Heart left ventricle (tissue), 16 donors: ENCODE data around the gene LAPTM5. TPM values are rescaled to one million over a fixed set of nuclear protein-coding genes. Genes with fewer than 3 reads are reported as not detected.

Source experiments
- ATAC-seq, 4 donors: fragments of 200-7000 bp; cut with Tn5 transposase; one replicate each; pipeline ENCODE4 v1.9.1; 2020 to 2022; ENCODE audit warnings: moderate library complexity in 4 of 4, mild to moderate bottlenecking in 3 of 4, moderate number of reproducible peaks in 1 of 4
- DNase-seq, 5 donors: peaks; one replicate each; pipeline ENCODE4 v3.0.0-alpha.2; 2020
- H3K27ac ChIP-seq, 12 donors: fragments of 200-600 bp; sonication (generic) in 4 of 12; one replicate each; pipeline versions ENCODE4 v1.5.0 to v1.8.0; 2016 to 2022; ENCODE audit warnings: mild to moderate bottlenecking in 2 of 12
- H3K27me3 ChIP-seq, 9 donors: fragments of 200-600 bp; sonication (generic) in 2 of 9; one replicate each; pipeline versions ENCODE4 v1.5.1 to v1.8.0; 2016 to 2022; ENCODE audit warnings: mild to moderate bottlenecking in 3 of 9
- H3K36me3 ChIP-seq, 9 donors: fragments of 200-600 bp; sonication (generic) in 2 of 9; one replicate each; pipeline versions ENCODE4 v1.5.0 to v1.8.0; 2018 to 2022; ENCODE audit warnings: mild to moderate bottlenecking in 2 of 9
- H3K4me1 ChIP-seq, 12 donors: fragments of 200-600 bp; sonication (generic) in 4 of 12; one replicate each; pipeline versions ENCODE4 v1.5.0 to v1.8.0; 2016 to 2022; ENCODE audit warnings: mild to moderate bottlenecking in 3 of 12
- H3K4me3 ChIP-seq, 12 donors: fragments of 200-600 bp; sonication (generic) in 4 of 12; one replicate each; pipeline versions ENCODE4 v1.5.0 to v1.8.0; 2017 to 2022; ENCODE audit warnings: mild to moderate bottlenecking in 9 of 12, moderate library complexity in 4 of 12
- H3K9me3 ChIP-seq, 12 donors: fragments of 200-600 bp; sonication (generic) in 4 of 12; one replicate each; pipeline versions ENCODE4 v1.5.0 to v1.8.0; 2016 to 2022; ENCODE audit warnings: mild to moderate bottlenecking in 1 of 12
- CTCF ChIP-seq, 12 donors: fragments of 200-600 bp; sonication (generic) in 4 of 12; IDR thresholded peaks; one replicate each; pipeline versions ENCODE4 v1.5.0 to v1.8.0; 2018 to 2022; ENCODE audit warnings: antibody characterized with exemption in 12 of 12, mild to moderate bottlenecking in 5 of 12
- POLR2A ChIP-seq, 2 donors: fragments of 450-650 bp; IDR thresholded peaks; one replicate each; pipeline ENCODE4 v1.6.1; 2017; ENCODE audit warnings: antibody characterized with exemption in 2 of 2, mild to moderate bottlenecking in 2 of 2, moderate library complexity in 2 of 2
- WGBS, 4 donors: extraction: QIAGEN DNeasy Blood & Tissue Kit in 2 of 4; methylation state at CpG; one replicate each; pipeline versions ENCODE4 v1.1.5 to v1.1.7; 2013 to 2018; 5-methylcytosine and 5-hydroxymethylcytosine counted together
- intact Hi-C, 10 donors: fragments of 100-400 bp; cut with DNase I; formaldehyde crosslinking; loops; one replicate each; pipeline versions ENCODE4 v1.11.1 to v1.14.2; 2022
- polyA plus RNA-seq, 2 donors: library from polyadenylated mRNA; stranded (reverse); fragments of 200-250 nt; gene quantifications; one replicate each; pipeline ENCODE4 v1.2.3, GENCODE V29; 2013
- total RNA-seq, 9 donors: library from RNA; depleted of rRNA in 2 of 9; stranded (reverse); fragments of >200 nt in 2 of 9; fragmentation: NEBNext Ultra II Directional in 3 of 9; extraction: Animal tissue kit (Norgen Biotek cat#: 25700) in 3 of 9; gene quantifications; one replicate each; pipeline versions ENCODE4 v1.1.0 to v1.2.4, GENCODE V29; 2016 to 2023
- donor health status: ischemic (EF 13 %, LVEDD 7.1; RV severe dilation, severe dysfunction).
- donor health status: healthy with polysubstance abuse.
- donor health status: DM: no; HTN: yes; CAD: no.
- donor health status: DM: no; HTN: no; CAD: no.
- donor health status: ischemic (EF 25% LVEDD 6.9; RV normal size, moderate dysfunction).
- donor health status: ischemic (EF 25% LVEDD 5.7; RV mildly dilated, moderate dysfunction).
- donor health status: healthy.
- donor health status: DM: yes; HTN: yes; CAD: no.
- donor health status: ischemic (EF 35%, LVEDD 5.7; RV mildly dilated, moderate dysfunction).
- donor health status: nonischemic (EF 11% LVEDD 7.7; RV severe dilation, severe dysfunction).
- donor health status: DM: yes; HTN: yes; CAD: no.
- donor health status: PGD.
- donor health status: ischemic (EF 29% LVEDD 5.4; RV normal size, mild dysfunction).
- donor health status: nonischemic (EF 23%, LVEDD 6.1; RV moderate dilation, normal function).

The LAPTM5 gene
- total and polyA plus RNA-seq, 11 donors, result 6.9 to 260 (median 14.3) TPM

GRCh38 chr1:30724655-30725421, 32.7 kb downstream of the LAPTM5 start:
- no peaks in the 10 kb centered on the region for H3K9me3 ChIP-seq
- peaks cover 0 to 1% (median 0%) of the 10 kb centered on the region in 12 donors for H3K4me1 ChIP-seq
- intact Hi-C loops, result loop anchor here in 9 of 10 donors (5.0 to 10.0 kb wide), 6 partner anchors 182 to 700 kb away; partner anchors contain the start of gene SDC3 (in 1 of the 9)
- no peaks in the 10 kb centered on the region for H3K27me3 ChIP-seq
- H3K36me3 ChIP-seq, result peaks cover 0 to 7% (median 0%) of the 10 kb centered on the region in 9 donors
- no peak overlapping the region for H3K4me3 ChIP-seq
- no peak for TF ChIP-seq CTCF (IDR thresholded peaks at IDR 0.05)
- no peak for TF ChIP-seq POLR2A (IDR thresholded peaks at IDR 0.05)
- H3K27ac ChIP-seq, result no peak overlapping the region
- DNase-seq (peak in 1 of 5 donors; percentile 7), ATAC-seq (no peak)
- 79 to 91% (median 85%) methylated on average over 5 of the region's 5 CpGs for WGBS, 4 donors

GRCh38 chr1:30724175-30724574, 33.4 kb downstream of the LAPTM5 start:
- H3K27me3 ChIP-seq, result no peaks in the 10 kb centered on the region
- peaks cover 0 to 7% (median 0%) of the 10 kb centered on the region in 9 donors for H3K36me3 ChIP-seq
- DNase-seq (no peak), ATAC-seq (no peak)
- intact Hi-C loops, result loop anchor here in 8 of 10 donors (5.0 to 10.0 kb wide), 5 partner anchors 183 to 701 kb away; partner anchors contain the start of gene SDC3 (in 1 of the 8)
- no peak overlapping the region for H3K27ac ChIP-seq
- no peak overlapping the region for H3K4me3 ChIP-seq
- 90 to 98% (median 91%) methylated on average over 2 of the region's 2 CpGs for WGBS, 4 donors
- no peaks in the 10 kb centered on the region for H3K9me3 ChIP-seq
- peaks cover 0 to 7% (median 2%) of the 10 kb centered on the region in 12 donors for H3K4me1 ChIP-seq
- TF ChIP-seq POLR2A (IDR thresholded peaks at IDR 0.05), result no peak
- peak in 1 of 12 donors; percentile 8 for TF ChIP-seq CTCF (IDR thresholded peaks at IDR 0.05)

GRCh38 chr1:30723331-30723755, 34.2 kb downstream of the LAPTM5 start, which contains the start of gene MATN1:
Gene MATN1 (minus strand): TSS chr1:30723585. CDS start chr1:30723551, 34 bp downstream.
- intact Hi-C loops, result loop anchor here in 8 of 10 donors (5.0 to 10.0 kb wide), 5 partner anchors 184 to 701 kb away; partner anchors contain the start of gene SDC3 (in 1 of the 8)

More at GRCh38 chr1:30723331-30723755, 34.2 kb downstream of the LAPTM5 start, which contains the start of gene MATN1:
- no peak for ATAC-seq
- Histone ChIP-seq H3K9me3 (no peaks in the 10 kb centered on the region), H3K4me1 (peaks cover 0 to 13% (median 7%) of the 10 kb centered on the region in 12 donors), H3K4me3 (no peak within 1 kb of the TSS), H3K36me3 (peaks cover 0 to 7% (median 0%) of the 10 kb centered on the region in 9 donors), H3K27me3 (no peaks in the 10 kb centered on the region), H3K27ac (no peak within 1 kb of the TSS)
- DNase-seq, result peak in 1 of 5 donors; percentile 35
- no peak for TF ChIP-seq POLR2A (IDR thresholded peaks at IDR 0.05)
- no peak for TF ChIP-seq CTCF (IDR thresholded peaks at IDR 0.05)
- 88 to 96% (median 90%) methylated on average over 5 to 14 of the region's 14 CpGs for WGBS, 4 donors
